GM12878 (cell line): ENCODE results near the gene EIF4B. TPM values are rescaled to one million over a fixed set of nuclear protein-coding genes. Genes with fewer than 3 reads are reported as not detected.

Experiments
- ATAC-seq: fragments of 200-7000 bp; cut with Tn5 transposase; 3 replicates; pipeline ENCODE4 v1.9.1; 2020; ENCODE audit warnings: mild to moderate bottlenecking, moderate library complexity
- BruUV-seq: library from RNA; stranded (reverse); fragments of 400-500 nt; replicated peaks from 2 replicates; lab custom pipeline; 2021; lab: Mats Ljungman, UMichigan
- CTCF ChIA-PET: fragments of 300-600 bp; sonication (Branson Sonifier 250); formaldehyde crosslinking; extraction: SDS; loops from one replicate; lab custom pipeline; 2021; ENCODE audit warnings: inconsistent platforms; lab: Yijun Ruan, JAX
- POLR2A ChIA-PET: fragments of 350-600 bp; formaldehyde crosslinking; extraction: SDS; loops from one replicate; lab custom pipeline; 2021; ENCODE audit warnings: inconsistent platforms; lab: Charles Lee
- RAD21 ChIA-PET: fragments of 300-600 bp; sonication (Branson Sonifier 250); formaldehyde crosslinking; loops from one replicate; lab custom pipeline; 2023; ENCODE audit warnings: antibody characterized with exemption; ENCODE audit not compliant: unreplicated experiment; lab: Charles Lee
- SMC1A ChIA-PET: fragments of 300-600 bp; sonication (Branson Sonifier 250); formaldehyde crosslinking; loops from one replicate; lab custom pipeline; 2023; ENCODE audit not compliant: unreplicated experiment, uncharacterized antibody; lab: Charles Lee
- DNase-seq: peaks from one replicate; pipeline ENCODE4 v3.0.0-alpha.2; 2011; ENCODE audit warnings: low read depth, low spot score
- FAIRE-seq: peaks from 3 replicates; lab custom pipeline; 2011; peaks lifted over from hg19 to GRCh38; lab: Jason Lieb, UNC
- H2AFZ ChIP-seq: 2 replicates; pipeline ENCODE4 v1.6.0; 2011; ENCODE audit warnings: low read depth, low read length, control low read depth; ENCODE audit not compliant: control insufficient read depth
- H3K27ac ChIP-seq: 2 replicates; pipeline ENCODE4 v1.5.1; 2011; ENCODE audit warnings: control low read depth; ENCODE audit not compliant: control insufficient read depth, insufficient read depth
- H3K27me3 ChIP-seq, 2 experiments: replicated peaks in 1 of 2; 2 replicates each; pipeline versions ENCODE4 v1.6.0 to v1.6.1; 2011; ENCODE audit warnings: low read length in 1 of 2; ENCODE audit not compliant: control insufficient read depth in 2 of 2, insufficient read depth in 2 of 2
- H3K36me3 ChIP-seq, 2 experiments: 2 replicates each; pipeline ENCODE4 v1.5.1; 2011; ENCODE audit warnings: low read length in 1 of 2; ENCODE audit not compliant: control insufficient read depth in 2 of 2, insufficient read depth in 2 of 2
- H3K4me1 ChIP-seq: 2 replicates; pipeline ENCODE4 v1.6.1; 2011; ENCODE audit warnings: mild to moderate bottlenecking, low read length, moderate library complexity, mixed read lengths; ENCODE audit not compliant: control insufficient read depth, insufficient read depth
- H3K4me2 ChIP-seq: 2 replicates; pipeline ENCODE4 v1.6.0; 2011; ENCODE audit warnings: control low read depth; ENCODE audit not compliant: control insufficient read depth, insufficient read depth
- H3K4me3 ChIP-seq: fragments of 200-600 bp; sonication (generic); 2 replicates; pipeline ENCODE4 v1.5.1; 2016
- H3K79me2 ChIP-seq: 2 replicates; pipeline ENCODE4 v1.6.0; 2011; ENCODE audit warnings: low read length; ENCODE audit not compliant: control insufficient read depth, insufficient read depth
- H3K9ac ChIP-seq: 2 replicates; pipeline ENCODE4 v1.8.0; 2011; ENCODE audit warnings: low read length, control low read depth, mixed read lengths; ENCODE audit not compliant: control insufficient read depth, insufficient read depth
- H3K9me3 ChIP-seq: replicated peaks from 3 replicates; pipeline ENCODE4 v1.5.1; 2011; ENCODE audit warnings: mild to moderate bottlenecking, low read length; ENCODE audit not compliant: control insufficient read depth, insufficient read depth
- H4K20me1 ChIP-seq: 2 replicates; pipeline ENCODE4 v1.6.0; 2011; ENCODE audit not compliant: control insufficient read depth, insufficient read depth
- ETV6 ChIP-seq, 2 experiments: fragments of 450-650 bp in 1 of 2; IDR thresholded peaks in 1 of 2; conservative IDR thresholded peaks in 1 of 2; 2 replicates each; pipeline ENCODE4 v1.6.1; 2014; ENCODE audit warnings: antibody characterized with exemption in 1 of 2, borderline replicate concordance in 1 of 2, low read depth in 1 of 2, mild to moderate bottlenecking in 1 of 2, moderate library complexity in 1 of 2
- FOXM1 ChIP-seq: IDR thresholded peaks from 2 replicates; pipeline ENCODE4 v1.6.1; 2012; ENCODE audit warnings: low read depth, mild to moderate bottlenecking, inconsistent platforms, low read length, moderate library complexity
- GABPA ChIP-seq: IDR thresholded peaks from 2 replicates; pipeline ENCODE4 v1.6.1; 2014; ENCODE audit warnings: antibody characterized with exemption, low read depth, mild to moderate bottlenecking, inconsistent platforms
- IKZF2 ChIP-seq, 2 experiments: fragments of 450-650 bp; IDR thresholded peaks; 2 replicates each; pipeline ENCODE4 v1.6.1; 2017; ENCODE audit warnings: mild to moderate bottlenecking in 2 of 2, moderate library complexity in 2 of 2
- IRF4 ChIP-seq: IDR thresholded peaks from 2 replicates; pipeline ENCODE4 v1.6.1; 2011; ENCODE audit warnings: low read depth, low read length
- MEF2B ChIP-seq: fragments of 450-650 bp; IDR thresholded peaks from 2 replicates; pipeline ENCODE4 v1.6.1; 2018; ENCODE audit warnings: mild to moderate bottlenecking, moderate library complexity; ENCODE audit not compliant: partially characterized antibody, poor library complexity, severe bottlenecking
- POLR2AphosphoS5 ChIP-seq: IDR thresholded peaks from 2 replicates; pipeline ENCODE4 v1.6.1; 2011; ENCODE audit warnings: mild to moderate bottlenecking, low read length, inconsistent platforms
- POU2F2 ChIP-seq: IDR thresholded peaks from 3 replicates; pipeline ENCODE4 v1.6.1; 2011; ENCODE audit warnings: low read depth, mild to moderate bottlenecking, low read length, borderline replicate concordance
- RFX5 ChIP-seq: IDR thresholded peaks from 2 replicates; pipeline ENCODE4 v1.6.1; 2011; ENCODE audit warnings: low read depth, low read length, improper control_type of control experiment
- SP1 ChIP-seq: IDR thresholded peaks from one replicate; pipeline ENCODE4 v1.6.1; 2011; ENCODE audit warnings: low read depth, low read length
- SRF ChIP-seq, 2 experiments: IDR thresholded peaks; 2 replicates each; pipeline ENCODE4 v1.6.1; 2011; ENCODE audit warnings: low read depth in 2 of 2, low read length in 2 of 2, mild to moderate bottlenecking in 1 of 2, moderate library complexity in 1 of 2
- STAT3 ChIP-seq: IDR thresholded peaks from 2 replicates; pipeline ENCODE4 v1.6.1; 2011; ENCODE audit warnings: low read depth, low read length, improper control_type of control experiment
- SUZ12 ChIP-seq: fragments of 200-600 bp; sonication (generic); IDR thresholded peaks from one replicate; pipeline ENCODE4 v1.6.1; 2018; ENCODE audit warnings: antibody characterized with exemption, mild to moderate bottlenecking; ENCODE audit not compliant: unreplicated experiment
- TCF3 ChIP-seq: IDR thresholded peaks from 2 replicates; pipeline ENCODE4 v1.6.1; 2012; ENCODE audit warnings: low read depth, mild to moderate bottlenecking, low read length, borderline replicate concordance; ENCODE audit not compliant: insufficient read depth
- ZNF24 ChIP-seq: fragments of 450-650 bp; IDR thresholded peaks from 2 replicates; pipeline ENCODE4 v1.6.1; 2017; ENCODE audit warnings: antibody characterized with exemption, mild to moderate bottlenecking
- ZSCAN29 ChIP-seq: fragments of 450-650 bp; IDR thresholded peaks from 2 replicates; pipeline ENCODE4 v1.6.1; 2017; ENCODE audit warnings: mild to moderate bottlenecking, moderate library complexity
- WGBS: methylation state at CpG from one replicate; pipeline ENCODE4 v1.1.6; 2016; ENCODE audit warnings: low lambda C conversion rate; ENCODE audit not compliant: insufficient replicate concordance, insufficient coverage; ENCODE audit errors: missing lambda C conversion rate; 5-methylcytosine and 5-hydroxymethylcytosine counted together
- in situ Hi-C: fragments of 300-500 bp; cut with MboI; formaldehyde crosslinking; loops from 9 replicates; pipeline ENCODE4 v1.14.3; 2018; ENCODE audit warnings: mixed read lengths
- intact Hi-C: fragments of 100-400 bp; cut with micrococcal nuclease; formaldehyde crosslinking; loops from one replicate; pipeline ENCODE4 v1.14.2; 2022; ENCODE audit not compliant: unreplicated experiment
- polyA plus RNA-seq, 11 experiments: library from polyadenylated mRNA; depleted of rRNA in 4 of 11; unstranded in 6 of 11; stranded (reverse) in 5 of 11; fragments of >200 nt; fragmentation: Nextera tagmentation in 4 of 11; fragmentation: Illumina TruSeq in 1 of 11; extraction: Ambion mirVana in 4 of 11; extraction: Trizol in 1 of 11; gene quantifications; 1 replicate in 1 of 11; 2 replicates in 10 of 11; pipeline versions ENCODE4 v1.2.1 to v1.2.3, GENCODE V29; 2011 to 2016; ENCODE audit warnings: inconsistent platforms in 2 of 11, missing spikeins in 2 of 11, low read depth in 1 of 11
- total RNA-seq, 4 experiments: library from RNA; depleted of rRNA in 3 of 4; stranded (reverse); fragments of >200 nt in 3 of 4; fragmentation: Illumina TruSeq in 1 of 4; extraction: Trizol in 1 of 4; gene quantifications; 2 replicates each; pipeline versions ENCODE4 v1.2.1 to v1.2.3, GENCODE V29; 2013 to 2021
- TF ChIP-seq, protein P1 (sequence below): fragments of 450-650 bp; IDR thresholded peaks from 2 replicates; pipeline ENCODE4 v1.6.1; 2018; ENCODE audit warnings: borderline replicate concordance, mild to moderate bottlenecking; ENCODE audit not compliant: partially characterized antibody
- TF ChIP-seq, protein P2 (sequence below): fragments of 450-650 bp; IDR thresholded peaks from 2 replicates; pipeline ENCODE4 v1.6.1; 2016; ENCODE audit warnings: mild to moderate bottlenecking

EIF4B gene
- total and polyA plus RNA-seq, 10 of the 15 experiments (the other 5 are each of a cell fraction or from before 2014, with no cell fraction given): 123 to 752 (median 431) TPM

DNA sequence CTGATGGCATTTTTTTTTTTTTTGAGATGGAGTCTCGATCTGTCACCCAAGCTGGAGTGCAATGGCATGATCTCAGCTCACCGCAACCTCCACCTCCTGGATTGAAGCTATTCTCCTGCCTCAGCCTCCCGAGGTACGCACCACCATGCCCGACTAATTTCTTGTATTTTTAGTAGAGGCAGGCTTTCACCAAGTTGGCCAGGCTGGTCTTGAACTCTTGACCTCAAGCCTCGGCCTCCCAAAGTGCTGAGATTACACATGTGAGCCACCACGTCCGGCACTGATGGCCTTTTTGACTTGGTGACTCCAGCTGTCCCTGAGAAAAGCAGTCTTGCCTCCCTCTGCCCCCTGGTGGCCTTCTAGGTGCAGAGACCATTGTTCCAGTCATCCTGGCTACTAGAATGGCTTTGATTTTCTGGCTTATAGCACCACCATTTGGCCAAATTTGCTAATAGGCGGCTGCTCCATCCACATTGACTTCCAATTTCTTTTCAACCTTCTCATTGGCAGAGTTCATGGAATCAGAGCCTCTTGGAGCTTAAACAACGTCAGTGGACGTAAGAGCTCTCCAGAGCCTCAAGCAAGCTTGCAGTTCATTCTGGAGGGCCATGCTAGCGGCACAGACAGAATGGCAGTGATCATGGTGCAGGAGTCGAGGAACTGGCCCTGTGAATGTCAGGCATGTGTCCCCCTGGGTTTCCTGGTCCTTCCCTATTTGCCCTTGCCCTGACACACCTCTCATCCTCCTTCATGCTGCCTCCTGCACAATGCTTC, 25.4 kb upstream of the EIF4B start (continued):
- TF ChIP-seq ZNF24 (peak; percentile 19; the same call in 1 of the 2 replicates), RFX5 (0 out of 2 replicates have a peak, but pooled peaks have one; percentile 26)
- TF ChIP-seq, all 136 proteins: peak for 15

DNA sequence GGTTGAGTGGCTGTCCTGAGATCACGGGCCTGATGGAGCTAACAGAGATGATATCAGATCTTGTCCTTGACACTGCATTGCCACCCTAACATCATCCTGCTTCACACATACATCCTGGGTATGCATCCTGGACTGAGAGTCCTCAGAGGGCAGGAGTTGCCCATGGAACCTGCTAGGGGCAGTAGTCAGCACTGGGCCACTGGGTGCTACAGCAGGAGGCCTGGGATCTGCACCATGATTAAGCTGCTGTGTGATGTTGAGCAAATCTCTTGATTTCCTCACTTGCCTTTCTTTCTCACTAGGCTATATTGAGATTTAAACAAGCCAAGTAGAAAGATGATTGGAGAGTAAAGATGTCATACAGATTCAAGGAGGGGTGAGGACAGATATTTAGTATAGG, 22.1 kb upstream of the EIF4B start:
- Histone ChIP-seq H3K4me2 (no peak overlapping the region), H3K27ac (no peak overlapping the region), H4K20me1 (no peaks in the 10 kb centered on the region), H3K9me3 (no peaks in the 10 kb centered on the region), H3K79me2 (no peaks in the 10 kb centered on the region), H3K9ac (no peak overlapping the region), H2AFZ (no peak overlapping the region), H3K4me3 (no peak overlapping the region), H3K4me1 (no peaks in the 10 kb centered on the region), H3K36me3 (no peaks in the 10 kb centered on the region), H3K27me3 (no peaks in the 10 kb centered on the region; a peak in 1 of 4 replicates)
- DNase-seq: no peak
- ChIA-PET CTCF (interaction anchor here (0.7 to 14.0 kb wide), 3 partner anchors 9 to 101 kb away, joined by 3 to 418 read pairs (median 3); no protein-coding TSS in a partner anchor), SMC1A (interaction anchor here (8.2 kb wide), 1 partner anchor 100 kb away, joined by 115 read pairs; no protein-coding TSS in a partner anchor), POLR2A (no interaction called here), RAD21 (interaction anchor here (2.2 kb wide), 1 partner anchor 99 kb away, joined by 7 read pairs; no protein-coding TSS in a partner anchor)
- no peak for ATAC-seq
- WGBS: 0% methylated on average over 1 of the region's 1 CpG
- intact Hi-C loops: no loop called here
- no peak for TF ChIP-seq SRF (IDR thresholded peaks at IDR 0.05; ENCODE audit: low read depth in 2 of 2, low read length in 2 of 2)
- TF ChIP-seq FOXM1: no peak
- TF ChIP-seq SUZ12: no peak
- no peak for TF ChIP-seq IKZF2 (IDR thresholded peaks at IDR 0.05)
- TF ChIP-seq, protein P1, sequence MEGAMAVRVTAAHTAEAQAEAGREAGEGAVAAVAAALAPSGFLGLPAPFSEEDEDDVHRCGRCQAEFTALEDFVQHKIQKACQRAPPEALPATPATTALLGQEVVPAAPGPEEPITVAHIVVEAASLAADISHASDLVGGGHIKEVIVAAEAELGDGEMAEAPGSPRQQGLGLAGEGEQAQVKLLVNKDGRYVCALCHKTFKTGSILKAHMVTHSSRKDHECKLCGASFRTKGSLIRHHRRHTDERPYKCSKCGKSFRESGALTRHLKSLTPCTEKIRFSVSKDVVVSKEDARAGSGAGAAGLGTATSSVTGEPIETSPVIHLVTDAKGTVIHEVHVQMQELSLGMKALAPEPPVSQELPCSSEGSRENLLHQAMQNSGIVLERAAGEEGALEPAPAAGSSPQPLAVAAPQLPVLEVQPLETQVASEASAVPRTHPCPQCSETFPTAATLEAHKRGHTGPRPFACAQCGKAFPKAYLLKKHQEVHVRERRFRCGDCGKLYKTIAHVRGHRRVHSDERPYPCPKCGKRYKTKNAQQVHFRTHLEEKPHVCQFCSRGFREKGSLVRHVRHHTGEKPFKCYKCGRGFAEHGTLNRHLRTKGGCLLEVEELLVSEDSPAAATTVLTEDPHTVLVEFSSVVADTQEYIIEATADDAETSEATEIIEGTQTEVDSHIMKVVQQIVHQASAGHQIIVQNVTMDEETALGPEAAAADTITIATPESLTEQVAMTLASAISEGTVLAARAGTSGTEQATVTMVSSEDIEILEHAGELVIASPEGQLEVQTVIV: no peak
- TF ChIP-seq TCF3: no peak
- TF ChIP-seq STAT3: no peak
- no peak for TF ChIP-seq ETV6 (conservative IDR thresholded peaks at IDR 0.05 in 1 of 2, IDR thresholded peaks at IDR 0.05 in 1 of 2; ENCODE audit: borderline replicate concordance in 1 of 2, low read depth in 1 of 2)
- no peak for TF ChIP-seq GABPA
- TF ChIP-seq, protein P2, sequence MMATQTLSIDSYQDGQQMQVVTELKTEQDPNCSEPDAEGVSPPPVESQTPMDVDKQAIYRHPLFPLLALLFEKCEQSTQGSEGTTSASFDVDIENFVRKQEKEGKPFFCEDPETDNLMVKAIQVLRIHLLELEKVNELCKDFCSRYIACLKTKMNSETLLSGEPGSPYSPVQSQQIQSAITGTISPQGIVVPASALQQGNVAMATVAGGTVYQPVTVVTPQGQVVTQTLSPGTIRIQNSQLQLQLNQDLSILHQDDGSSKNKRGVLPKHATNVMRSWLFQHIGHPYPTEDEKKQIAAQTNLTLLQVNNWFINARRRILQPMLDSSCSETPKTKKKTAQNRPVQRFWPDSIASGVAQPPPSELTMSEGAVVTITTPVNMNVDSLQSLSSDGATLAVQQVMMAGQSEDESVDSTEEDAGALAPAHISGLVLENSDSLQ: no peak
- TF ChIP-seq POU2F2: no peak
- TF ChIP-seq SP1: no peak
- no peak for TF ChIP-seq RFX5
- no peak for TF ChIP-seq IRF4
- TF ChIP-seq POLR2AphosphoS5: no peak
- no peak for TF ChIP-seq MEF2B
- TF ChIP-seq ZSCAN29: no peak
- in situ Hi-C loops: loop anchor here (5.0 to 25.0 kb wide), 3 partner anchors 97 to 597 kb away; partner anchors contain the start of gene KRT84
- no peak for FAIRE-seq
- no TSS peak for BruUV-seq
